ENCODE measurements around the gene CACNB1.
A peak's percentile ranks its signal among the peaks of the same experiment; 100 is the strongest.
"Not testable (repeated sequence)": the region's sequence is repeated elsewhere in the genome, so short reads cannot be mapped to it uniquely, and the experiment has no call there.

Gene CACNB1

GRCh38 chr17:39174920-39175694 is 22.4 kb downstream of the CACNB1 start:
- DNase-seq (ENCODE audit: low spot score) = peak; percentile 82

GRCh38 chr17:39173526-39174274 is 23.8 kb downstream of the CACNB1 start:
- no peak for DNase-seq (ENCODE audit: low spot score)

GRCh38 chr17:39173080-39173479 is 24.4 kb downstream of the CACNB1 start:
- no peak for DNase-seq (ENCODE audit: low spot score)

- no peak for DNase-seq (ENCODE audit: low spot score)
These were observed 25.5 kb downstream of the CACNB1 start for GRCh38 chr17:39171933-39172332.

- DNase-seq (ENCODE audit: low spot score) = no peak
These were observed 26.9 kb downstream of the CACNB1 start for GRCh38 chr17:39170558-39170957.

- DNase-seq (ENCODE audit: low spot score) = no peak
These were observed 27.4 kb downstream of the CACNB1 start for GRCh38 chr17:39170109-39170508.

- DNase-seq (ENCODE audit: low spot score) = no peak
These were observed 28.0 kb downstream of the CACNB1 start for GRCh38 chr17:39169518-39169917.

- no peak for DNase-seq (ENCODE audit: low spot score)
These were observed 28.4 kb downstream of the CACNB1 start for GRCh38 chr17:39169101-39169500.

- DNase-seq (ENCODE audit: low spot score) = not testable (repeated sequence)
These were observed 29.0 kb downstream of the CACNB1 start for GRCh38 chr17:39168503-39168902.

GRCh38 chr17:39167476-39167875 is 30.0 kb downstream of the CACNB1 start:
- DNase-seq (ENCODE audit: low spot score) = no peak

- DNase-seq (ENCODE audit: low spot score) = no peak
These were observed 30.8 kb downstream of the CACNB1 start for GRCh38 chr17:39166437-39167335.

- no peak for DNase-seq (ENCODE audit: low spot score)
These were observed 31.6 kb downstream of the CACNB1 start, which contains the start of gene ARL5C for GRCh38 chr17:39165841-39166349. ARL5C (minus strand) TSS chr17:39166161; CDS start chr17:39165760, 401 bp downstream.

- DNase-seq (ENCODE audit: low spot score) = no peak
These were observed 32.2 kb downstream of the CACNB1 start for GRCh38 chr17:39165178-39165840.

GRCh38 chr17:39164675-39165143 is 32.8 kb downstream of the CACNB1 start:
- DNase-seq (ENCODE audit: low spot score) = peak; percentile 98

GRCh38 chr17:39161962-39162361 is 35.5 kb downstream of the CACNB1 start:
- no peak for DNase-seq (ENCODE audit: low spot score)

GRCh38 chr17:39158623-39159022 is 38.8 kb downstream of the CACNB1 start:
- no peak for DNase-seq (ENCODE audit: low spot score)

GRCh38 chr17:39156491-39156890 is 41.0 kb downstream of the CACNB1 start:
- DNase-seq (ENCODE audit: low spot score) = no peak

GRCh38 chr17:39155654-39156053 is 41.8 kb downstream of the CACNB1 start:
- no peak for DNase-seq (ENCODE audit: low spot score)

GRCh38 chr17:39153599-39154051 is 43.8 kb downstream of the CACNB1 start:
- peak; percentile 84 for DNase-seq (ENCODE audit: low spot score)

GRCh38 chr17:39151943-39152818 is 45.3 kb downstream of the CACNB1 start:
- no peak for DNase-seq (ENCODE audit: low spot score)

Data from hepatic stellate cell (primary cell).